ENCODE results near the gene PRF1.

Gene PRF1

GRCh38 chr10:70575486-70575873 lies 27.1 kb downstream of the PRF1 start:
- in situ Hi-C loops (cut with HindIII; ENCODE audit: low pct_unique_long_range_greater_than_20kb, low sequenced_read_pairs) = no loop called here
- no peak for DNase-seq (ENCODE audit: low read depth in 1 of 2, low spot score in 1 of 2)
- TF ChIP-seq JUND (IDR thresholded peaks at IDR 0.05; ENCODE audit: low read depth) = no peak

GRCh38 chr10:70573599-70574506 lies 28.7 kb downstream of the PRF1 start:
- TF ChIP-seq JUND (IDR thresholded peaks at IDR 0.05; ENCODE audit: low read depth) = no peak
- in situ Hi-C loops (cut with HindIII; ENCODE audit: low pct_unique_long_range_greater_than_20kb, low sequenced_read_pairs) = no loop called here

GRCh38 chr10:70571636-70572439 lies 30.7 kb downstream of the PRF1 start:
- in situ Hi-C loops (cut with HindIII; ENCODE audit: low pct_unique_long_range_greater_than_20kb, low sequenced_read_pairs) = no loop called here
- DNase-seq (ENCODE audit: low read depth in 1 of 2, low spot score in 1 of 2) = no peak
- no peak for TF ChIP-seq JUND (IDR thresholded peaks at IDR 0.05; ENCODE audit: low read depth)

More at GRCh38 chr10:70573599-70574506, 28.7 kb downstream of the PRF1 start:
- no peak for DNase-seq (ENCODE audit: low read depth in 1 of 2, low spot score in 1 of 2)

GRCh38 chr10:70571236-70571635 lies 31.3 kb downstream of the PRF1 start:
- no peak for DNase-seq (ENCODE audit: low read depth in 1 of 2, low spot score in 1 of 2)
- in situ Hi-C loops (cut with HindIII; ENCODE audit: low pct_unique_long_range_greater_than_20kb, low sequenced_read_pairs) = no loop called here
- no peak for TF ChIP-seq JUND (IDR thresholded peaks at IDR 0.05; ENCODE audit: low read depth)

- in situ Hi-C loops (cut with HindIII; ENCODE audit: low pct_unique_long_range_greater_than_20kb, low sequenced_read_pairs) = no loop called here
- no peak for TF ChIP-seq JUND (IDR thresholded peaks at IDR 0.05; ENCODE audit: low read depth)
- no peak for DNase-seq (ENCODE audit: low read depth in 1 of 2, low spot score in 1 of 2)
These were observed 33.6 kb downstream of the PRF1 start for GRCh38 chr10:70568781-70569495.

GRCh38 chr10:70568113-70568512 lies 34.4 kb downstream of the PRF1 start:
- DNase-seq (ENCODE audit: low read depth in 1 of 2, low spot score in 1 of 2) = no peak
- TF ChIP-seq JUND (IDR thresholded peaks at IDR 0.05; ENCODE audit: low read depth) = no peak
- in situ Hi-C loops (cut with HindIII; ENCODE audit: low pct_unique_long_range_greater_than_20kb, low sequenced_read_pairs) = no loop called here

- in situ Hi-C loops (cut with HindIII; ENCODE audit: low pct_unique_long_range_greater_than_20kb, low sequenced_read_pairs) = no loop called here
- no peak for TF ChIP-seq JUND (IDR thresholded peaks at IDR 0.05; ENCODE audit: low read depth)
- no peak for DNase-seq (ENCODE audit: low read depth in 1 of 2, low spot score in 1 of 2)
These were observed 34.9 kb downstream of the PRF1 start for GRCh38 chr10:70567603-70568002.

GRCh38 chr10:70566515-70567290 lies 35.8 kb downstream of the PRF1 start:
- DNase-seq (ENCODE audit: low read depth in 1 of 2, low spot score in 1 of 2) = no peak
- in situ Hi-C loops (cut with HindIII; ENCODE audit: low pct_unique_long_range_greater_than_20kb, low sequenced_read_pairs) = no loop called here
- no peak for TF ChIP-seq JUND (IDR thresholded peaks at IDR 0.05; ENCODE audit: low read depth)

GRCh38 chr10:70565556-70566514 lies 36.7 kb downstream of the PRF1 start:
- in situ Hi-C loops (cut with HindIII; ENCODE audit: low pct_unique_long_range_greater_than_20kb, low sequenced_read_pairs) = no loop called here
- TF ChIP-seq JUND (IDR thresholded peaks at IDR 0.05; ENCODE audit: low read depth) = no peak
- DNase-seq (ENCODE audit: low read depth in 1 of 2, low spot score in 1 of 2) = no peak

GRCh38 chr10:70564901-70565351 lies 37.6 kb downstream of the PRF1 start:
- no peak for TF ChIP-seq JUND (IDR thresholded peaks at IDR 0.05; ENCODE audit: low read depth)
- peak in 1 of 2 experiments; percentile 23 for DNase-seq (ENCODE audit: low read depth in 1 of 2, low spot score in 1 of 2)
- in situ Hi-C loops (cut with HindIII; ENCODE audit: low pct_unique_long_range_greater_than_20kb, low sequenced_read_pairs) = no loop called here
